ENCODE measurements around the gene GAREM1. TPM values are rescaled to one million over a fixed set of nuclear protein-coding genes. Genes with fewer than 3 reads are reported as not detected.
"Not testable (repeated sequence)": the region's sequence is repeated elsewhere in the genome, so short reads cannot be mapped to it uniquely, and the experiment has no call there.

GAREM1 gene
- total and polyA plus RNA-seq, 7 experiments from 2014 or later = 0.06 to 1.0 (median 0.43) TPM; not detected in 2

DNA sequence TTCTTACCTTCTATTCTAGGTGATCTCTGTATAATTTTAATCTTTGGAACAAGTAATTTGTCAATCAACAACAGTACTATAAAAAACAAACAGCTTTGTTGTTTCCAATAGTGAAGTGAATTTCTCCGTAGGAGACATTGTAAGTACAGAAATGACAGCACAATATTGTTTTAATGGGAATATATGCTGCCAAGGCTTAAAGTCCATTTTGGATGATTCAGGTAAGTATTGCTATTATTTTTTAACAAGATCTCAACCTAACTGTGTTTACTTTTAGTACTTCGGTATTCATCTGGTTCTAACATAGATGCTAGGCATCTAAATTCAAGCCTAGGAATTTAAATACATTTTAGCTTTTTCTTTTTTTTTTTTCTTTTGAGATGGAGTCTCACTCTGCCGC is 175.1 kb downstream of the GAREM1 start:
- CTCF ChIA-PET = interaction anchor here (1.2 kb wide), 1 partner anchor 138 kb away, joined by 4 read pairs; no protein-coding TSS in a partner anchor
- Histone ChIP-seq H3K4me1 (ENCODE audit: control insufficient read depth in 2 of 2, insufficient read depth in 2 of 2, low read length in 2 of 2) (no peaks in the 10 kb centered on the region), H3K9me3 (ENCODE audit: control insufficient read depth in 2 of 3, low read length in 3 of 3) (no peaks in the 10 kb centered on the region), H3K36me3 (ENCODE audit: control insufficient read depth in 2 of 3, insufficient read depth in 3 of 3, low read length in 3 of 3) (no peaks in the 10 kb centered on the region), H3K4me3 (ENCODE audit: low read length) (no peak overlapping the region), H3K27ac (ENCODE audit: low read depth, low read length) (no peak overlapping the region), H3K27me3 (ENCODE audit: control insufficient read depth in 2 of 2, insufficient read depth in 2 of 2, low read length in 2 of 2) (no peaks in the 10 kb centered on the region)
- intact Hi-C loops (cut with micrococcal nuclease) = no loop called here
- H3K27me3 Mint-ChIP-seq = peaks cover 4 to 23% (median 16%) of the 10 kb centered on the region in 5 donors
- H3K27ac Mint-ChIP-seq = no peak overlapping the region
- DNase-seq = no peak
- H3K9me3 Mint-ChIP-seq = no peaks in the 10 kb centered on the region
- ATAC-seq = no peak
- no peak overlapping the region for H3K4me3 Mint-ChIP-seq
- POLR2A ChIA-PET = no interaction called here
- no peaks in the 10 kb centered on the region for H3K4me1 Mint-ChIP-seq
- no peaks in the 10 kb centered on the region for H3K36me3 Mint-ChIP-seq

GRCh38 chr18:32293107-32293506 is 177.6 kb downstream of the GAREM1 start:
- no peaks in the 10 kb centered on the region for H3K9me3 Mint-ChIP-seq
- no peaks in the 10 kb centered on the region for H3K36me3 Mint-ChIP-seq
- H3K4me3 Mint-ChIP-seq = no peak overlapping the region
- no peak for DNase-seq
- Histone ChIP-seq H3K27ac (ENCODE audit: low read depth, low read length) (no peak overlapping the region), H3K27me3 (ENCODE audit: control insufficient read depth in 2 of 2, insufficient read depth in 2 of 2, low read length in 2 of 2) (no peaks in the 10 kb centered on the region), H3K36me3 (ENCODE audit: control insufficient read depth in 2 of 3, insufficient read depth in 3 of 3, low read length in 3 of 3) (no peaks in the 10 kb centered on the region), H3K4me3 (ENCODE audit: low read length) (no peak overlapping the region), H3K4me1 (ENCODE audit: control insufficient read depth in 2 of 2, insufficient read depth in 2 of 2, low read length in 2 of 2) (no peaks in the 10 kb centered on the region), H3K9me3 (ENCODE audit: control insufficient read depth in 2 of 3, low read length in 3 of 3) (no peaks in the 10 kb centered on the region)
- intact Hi-C loops (cut with micrococcal nuclease) = no loop called here
- no peaks in the 10 kb centered on the region for H3K4me1 Mint-ChIP-seq
- H3K27ac Mint-ChIP-seq = no peak overlapping the region
- H3K27me3 Mint-ChIP-seq = peaks cover 0 to 25% (median 10%) of the 10 kb centered on the region in 5 donors
- ChIA-PET POLR2A (no interaction called here), CTCF (no interaction called here)
- no peak for ATAC-seq

GRCh38 chr18:32291623-32292022 is 179.1 kb downstream of the GAREM1 start:
- H3K4me3 ChIP-seq (ENCODE audit: low read length); H3K9me3 Mint-ChIP-seq; ATAC-seq; intact Hi-C loops (cut with micrococcal nuclease); CTCF ChIA-PET; H3K27me3 ChIP-seq (ENCODE audit: control insufficient read depth in 2 of 2, insufficient read depth in 2 of 2, low read length in 2 of 2); H3K4me1 ChIP-seq (ENCODE audit: control insufficient read depth in 2 of 2, insufficient read depth in 2 of 2, low read length in 2 of 2); H3K36me3 Mint-ChIP-seq; H3K9me3 ChIP-seq (ENCODE audit: control insufficient read depth in 2 of 3, low read length in 3 of 3); H3K36me3 ChIP-seq (ENCODE audit: control insufficient read depth in 2 of 3, insufficient read depth in 3 of 3, low read length in 3 of 3); DNase-seq; H3K27ac Mint-ChIP-seq; H3K27ac ChIP-seq (ENCODE audit: low read depth, low read length); H3K4me1 Mint-ChIP-seq; H3K4me3 Mint-ChIP-seq; POLR2A ChIA-PET: not testable (repeated sequence)
- peaks cover 6 to 28% (median 9%) of the 10 kb centered on the region in 5 donors for H3K27me3 Mint-ChIP-seq

DNA sequence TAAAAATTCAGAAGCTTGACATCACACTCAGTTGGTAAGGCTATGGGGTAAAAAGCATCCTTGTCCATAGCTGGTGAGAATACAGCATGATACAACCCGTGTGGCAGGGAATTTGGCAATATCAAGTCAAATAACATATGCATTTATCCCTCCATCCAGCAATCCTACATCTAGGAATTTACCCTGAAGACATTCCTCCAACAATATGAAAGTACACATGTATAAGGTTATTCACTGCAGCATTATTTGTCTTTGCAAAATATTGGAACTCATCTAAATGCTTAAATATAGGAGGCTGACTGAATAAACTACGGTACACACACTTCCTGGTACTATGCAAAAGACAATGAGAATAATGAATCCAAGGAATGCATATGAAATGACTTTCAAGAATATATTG is 179.9 kb downstream of the GAREM1 start:
- no peaks in the 10 kb centered on the region for H3K9me3 Mint-ChIP-seq
- H3K27ac ChIP-seq (ENCODE audit: low read depth, low read length) = no peak overlapping the region
- H3K27me3 ChIP-seq (ENCODE audit: control insufficient read depth in 2 of 2, insufficient read depth in 2 of 2, low read length in 2 of 2) = no peaks in the 10 kb centered on the region
- CTCF ChIA-PET = interaction anchor here (0.6 kb wide), 1 partner anchor 573 kb away, joined by 3 read pairs; no protein-coding TSS in a partner anchor
- H3K4me1 Mint-ChIP-seq = no peaks in the 10 kb centered on the region
- POLR2A ChIA-PET = no interaction called here
- no peak overlapping the region for H3K4me3 ChIP-seq (ENCODE audit: low read length)
- no peaks in the 10 kb centered on the region for H3K36me3 ChIP-seq (ENCODE audit: control insufficient read depth in 2 of 3, insufficient read depth in 3 of 3, low read length in 3 of 3)
- DNase-seq = no peak
- intact Hi-C loops (cut with micrococcal nuclease) = no loop called here
- H3K4me3 Mint-ChIP-seq = no peak overlapping the region
- ATAC-seq = no peak
- peaks cover 6 to 31% (median 12%) of the 10 kb centered on the region in 5 donors for H3K27me3 Mint-ChIP-seq
- no peaks in the 10 kb centered on the region for H3K9me3 ChIP-seq (ENCODE audit: control insufficient read depth in 2 of 3, low read length in 3 of 3)
- no peaks in the 10 kb centered on the region for H3K4me1 ChIP-seq (ENCODE audit: control insufficient read depth in 2 of 2, insufficient read depth in 2 of 2, low read length in 2 of 2)
- no peak overlapping the region for H3K27ac Mint-ChIP-seq
- no peaks in the 10 kb centered on the region for H3K36me3 Mint-ChIP-seq

- no peak overlapping the region for H3K27ac Mint-ChIP-seq
- no peak overlapping the region for H3K27ac ChIP-seq (ENCODE audit: low read depth, low read length)
- H3K4me1 ChIP-seq (ENCODE audit: control insufficient read depth in 2 of 2, insufficient read depth in 2 of 2, low read length in 2 of 2) = no peaks in the 10 kb centered on the region
- no peak overlapping the region for H3K4me3 Mint-ChIP-seq
- intact Hi-C loops (cut with micrococcal nuclease) = loop anchor here (1.0 to 2.0 kb wide), 5 partner anchors 131 to 263 kb away; no protein-coding TSS in a partner anchor
- H3K9me3 ChIP-seq (ENCODE audit: control insufficient read depth in 2 of 3, low read length in 3 of 3) = no peaks in the 10 kb centered on the region
- H3K27me3 ChIP-seq (ENCODE audit: control insufficient read depth in 2 of 2, insufficient read depth in 2 of 2, low read length in 2 of 2) = no peaks in the 10 kb centered on the region
- ChIA-PET POLR2A (no interaction called here), CTCF (interaction anchor here (0.7 to 1.9 kb wide), 6 partner anchors 10 to 260 kb away, joined by 3 to 6 read pairs (median 4); no protein-coding TSS in a partner anchor)
- H3K36me3 Mint-ChIP-seq = no peaks in the 10 kb centered on the region
- H3K9me3 Mint-ChIP-seq = no peaks in the 10 kb centered on the region
- H3K27me3 Mint-ChIP-seq = peaks cover 6 to 37% (median 16%) of the 10 kb centered on the region in 5 donors
- H3K4me1 Mint-ChIP-seq = no peaks in the 10 kb centered on the region
- DNase-seq (peak in 6 of 9 donors; percentile 8 to 34 (median 26)), ATAC-seq (peak; percentile 67)
- no peaks in the 10 kb centered on the region for H3K36me3 ChIP-seq (ENCODE audit: control insufficient read depth in 2 of 3, insufficient read depth in 3 of 3, low read length in 3 of 3)
- no peak overlapping the region for H3K4me3 ChIP-seq (ENCODE audit: low read length)
Observed at GRCh38 chr18:32289483-32290075, 181.1 kb downstream of the GAREM1 start.

DNA sequence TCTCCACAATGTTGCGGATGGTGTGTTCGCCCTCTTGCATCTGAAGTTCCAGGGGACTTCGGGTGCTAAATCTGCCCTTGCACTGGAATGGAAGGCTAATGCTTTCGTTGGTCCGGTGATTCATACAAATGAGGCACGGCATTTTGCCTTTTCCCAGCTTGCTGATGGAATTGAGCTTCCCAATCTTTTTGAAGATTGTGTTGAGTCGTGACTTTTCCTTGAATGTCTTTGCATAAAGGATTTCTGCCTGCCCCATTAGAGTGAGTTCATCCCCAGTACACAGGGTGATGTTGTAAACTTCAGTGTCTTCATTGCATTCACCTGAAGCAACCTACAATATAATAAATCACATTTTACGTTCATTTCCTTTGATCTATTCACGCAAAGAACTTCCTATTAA is 182.8 kb downstream of the GAREM1 start:
- Histone ChIP-seq H3K36me3 (ENCODE audit: control insufficient read depth in 2 of 3, insufficient read depth in 3 of 3, low read length in 3 of 3) (no peaks in the 10 kb centered on the region), H3K27me3 (ENCODE audit: control insufficient read depth in 2 of 2, insufficient read depth in 2 of 2, low read length in 2 of 2) (no peaks in the 10 kb centered on the region), H3K9me3 (ENCODE audit: control insufficient read depth in 2 of 3, low read length in 3 of 3) (no peaks in the 10 kb centered on the region), H3K4me3 (ENCODE audit: low read length) (no peak overlapping the region), H3K27ac (ENCODE audit: low read depth, low read length) (no peak overlapping the region), H3K4me1 (ENCODE audit: control insufficient read depth in 2 of 2, insufficient read depth in 2 of 2, low read length in 2 of 2) (no peaks in the 10 kb centered on the region)
- Mint-ChIP-seq H3K36me3 (no peaks in the 10 kb centered on the region), H3K4me1 (no peaks in the 10 kb centered on the region), H3K4me3 (no peak overlapping the region), H3K27me3 (peaks cover 4 to 32% (median 16%) of the 10 kb centered on the region in 5 donors), H3K9me3 (no peaks in the 10 kb centered on the region), H3K27ac (no peak overlapping the region)
- ATAC-seq (no peak), DNase-seq (no peak)
- intact Hi-C loops (cut with micrococcal nuclease) = loop anchor here in 1 of 2 donors (2.0 kb wide), 1 partner anchor 129 kb away; no protein-coding TSS in a partner anchor
- POLR2A ChIA-PET = no interaction called here
- CTCF ChIA-PET = no interaction called here

- Mint-ChIP-seq H3K4me3 (no peak overlapping the region), H3K27me3 (peaks cover 0 to 29% (median 16%) of the 10 kb centered on the region in 5 donors), H3K36me3 (no peaks in the 10 kb centered on the region), H3K27ac (no peak overlapping the region), H3K4me1 (no peaks in the 10 kb centered on the region), H3K9me3 (no peaks in the 10 kb centered on the region)
- Histone ChIP-seq H3K4me1 (ENCODE audit: control insufficient read depth in 2 of 2, insufficient read depth in 2 of 2, low read length in 2 of 2) (no peaks in the 10 kb centered on the region), H3K4me3 (ENCODE audit: low read length) (no peak overlapping the region), H3K9me3 (ENCODE audit: control insufficient read depth in 2 of 3, low read length in 3 of 3) (no peaks in the 10 kb centered on the region), H3K27ac (ENCODE audit: low read depth, low read length) (no peak overlapping the region), H3K27me3 (ENCODE audit: control insufficient read depth in 2 of 2, insufficient read depth in 2 of 2, low read length in 2 of 2) (no peaks in the 10 kb centered on the region), H3K36me3 (ENCODE audit: control insufficient read depth in 2 of 3, insufficient read depth in 3 of 3, low read length in 3 of 3) (no peaks in the 10 kb centered on the region)
- DNase-seq = no peak
- POLR2A ChIA-PET = no interaction called here
- no peak for ATAC-seq
- intact Hi-C loops (cut with micrococcal nuclease) = no loop called here
- CTCF ChIA-PET = no interaction called here
Observed at GRCh38 chr18:32287249-32287648, 183.4 kb downstream of the GAREM1 start.
